Inflammatory macrophage (primary cell): ENCODE results near the gene FRAS1.
"Not testable (repeated sequence)": the region's sequence is repeated elsewhere in the genome, so short reads cannot be mapped to it uniquely, and the experiment has no call there.

Experiments
- DNase-seq, 2 donors: peaks; one replicate each; pipeline ENCODE4 v3.0.0-alpha.2; 2020 to 2022

The FRAS1 gene

DNA sequence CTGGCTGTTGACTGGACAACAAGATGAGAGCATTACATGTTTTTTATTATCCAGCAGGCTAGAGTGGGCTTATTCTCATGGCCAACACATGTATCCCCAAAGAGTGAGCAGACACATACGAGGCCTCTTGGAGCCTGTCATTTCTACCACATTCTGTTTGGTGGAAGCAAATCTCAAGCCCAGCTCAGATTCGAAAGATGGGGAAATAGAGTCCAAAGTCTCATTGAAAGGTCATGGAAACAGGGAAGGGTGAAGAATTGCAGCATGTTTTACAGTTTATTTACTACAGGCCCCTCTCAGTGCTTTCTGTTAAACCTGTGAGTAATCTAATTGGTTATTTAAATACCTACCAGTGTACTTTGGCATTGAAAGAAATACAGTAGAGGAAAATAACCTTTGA lies 108.6 kb downstream of the FRAS1 start:
- DNase-seq, result no peak

DNA sequence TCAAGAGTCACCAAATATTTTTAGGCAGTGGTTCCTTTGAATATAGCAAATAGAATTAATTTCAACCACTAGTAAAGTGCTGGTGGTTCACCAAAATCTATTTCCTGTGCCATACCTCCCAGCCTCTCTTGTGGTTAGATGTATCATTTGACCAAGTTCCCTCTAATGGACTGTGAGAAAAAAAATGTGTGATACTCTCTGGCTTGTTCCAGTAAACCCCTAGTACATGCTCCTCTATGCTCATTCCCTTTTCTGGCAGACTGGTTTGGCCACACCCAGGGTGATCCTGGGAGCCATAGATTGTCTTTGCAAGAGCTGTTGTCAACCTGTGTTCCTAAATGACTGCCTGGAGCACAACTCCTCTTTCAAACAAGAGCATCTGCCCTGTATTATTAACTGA lies 109.5 kb downstream of the FRAS1 start:
- DNase-seq, result no peak

DNA sequence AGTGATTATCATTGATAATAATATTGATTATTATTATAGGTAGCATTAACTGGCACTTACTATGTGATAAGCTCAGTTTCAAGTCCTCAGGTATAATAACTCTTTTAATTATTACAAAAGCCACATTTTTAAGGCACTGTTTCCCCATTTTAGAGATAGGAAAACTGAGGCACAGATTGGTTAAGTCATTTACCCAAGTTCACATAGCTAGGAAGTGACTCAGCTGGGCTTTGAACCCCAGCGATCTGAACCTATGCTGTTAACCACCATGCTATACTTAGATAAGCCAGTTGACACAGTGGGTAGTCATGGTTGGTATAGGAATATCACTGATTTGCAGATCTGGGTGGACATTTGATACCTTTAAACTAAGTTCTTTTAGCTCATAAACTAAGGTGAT lies 110.4 kb downstream of the FRAS1 start:
- no peak for DNase-seq

DNA sequence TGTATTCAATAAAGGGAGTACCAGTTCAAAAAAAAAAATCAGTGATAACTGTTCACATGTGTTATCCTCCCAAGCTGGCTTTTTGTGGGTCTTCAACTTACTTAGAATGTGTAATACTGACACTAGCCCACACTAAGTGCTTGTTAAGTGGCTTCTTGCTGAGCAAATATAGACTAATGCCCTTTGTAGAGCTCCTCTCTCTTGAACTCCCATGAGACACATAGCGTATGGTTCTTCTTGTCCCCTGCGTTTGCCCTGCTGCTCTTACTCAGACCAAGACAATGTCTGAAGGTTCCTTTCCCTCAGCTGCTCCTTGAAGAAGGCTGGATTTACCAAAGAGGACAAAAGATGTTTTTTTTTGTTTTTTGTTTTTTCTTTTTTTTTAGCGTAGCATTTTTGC lies 110.9 kb downstream of the FRAS1 start:
- DNase-seq, result no peak

DNA sequence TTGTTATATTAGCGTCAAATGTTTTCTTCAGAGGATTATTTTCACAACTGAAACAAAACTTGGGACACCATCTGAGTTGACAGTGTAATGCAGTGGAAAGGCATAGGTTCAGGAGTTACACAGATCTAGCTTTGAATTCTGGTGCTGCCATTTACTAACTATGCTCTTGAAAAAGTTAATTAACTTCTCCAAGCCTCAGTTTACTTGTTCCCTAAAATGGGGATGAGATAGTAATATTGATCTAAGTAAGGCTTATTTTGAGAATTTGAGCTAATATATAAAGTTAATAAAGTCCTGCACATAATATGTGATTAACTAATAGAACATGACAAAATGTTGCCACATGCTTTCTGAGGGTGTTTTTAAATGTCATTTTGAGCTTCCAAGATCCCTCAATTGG lies 112.6 kb downstream of the FRAS1 start:
- no peak for DNase-seq

DNA sequence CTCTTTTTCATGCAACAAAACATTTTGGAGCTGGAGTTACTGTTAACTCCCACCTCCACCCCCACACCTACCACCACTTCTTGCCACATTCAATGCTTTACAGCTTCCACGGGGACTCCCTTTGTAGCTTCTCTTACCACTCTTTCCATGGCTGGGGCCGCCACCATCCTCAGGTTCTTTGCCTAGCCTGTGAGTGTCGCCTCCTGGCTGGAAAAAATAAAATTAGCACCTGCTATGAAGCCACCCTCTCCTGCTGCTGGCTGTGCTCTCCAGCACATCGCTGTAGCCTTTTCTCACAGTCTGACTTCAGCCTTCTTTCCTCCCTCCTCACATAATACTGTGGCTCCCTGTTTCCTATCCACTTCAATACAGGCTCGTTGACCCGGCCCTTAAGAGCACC lies 114.4 kb downstream of the FRAS1 start:
- no peak for DNase-seq

DNA sequence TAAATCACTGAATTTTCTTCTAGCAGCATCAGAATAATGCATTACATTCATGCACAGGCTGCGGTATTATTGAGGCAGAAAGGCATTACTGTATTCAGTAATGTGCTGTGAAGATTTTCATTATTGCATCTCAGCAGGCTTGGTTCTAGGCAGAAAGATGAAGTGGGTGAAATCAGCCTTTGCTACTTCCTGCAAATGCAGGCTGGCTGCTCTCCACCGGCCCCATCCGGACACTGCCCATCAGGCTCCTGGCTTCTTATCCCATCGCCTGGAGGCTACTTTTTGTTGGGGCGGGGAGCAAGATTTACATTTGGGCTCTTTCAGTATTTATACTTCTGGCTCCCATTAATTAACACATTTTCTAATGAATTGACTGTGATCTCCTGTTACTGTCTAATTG lies 117.8 kb downstream of the FRAS1 start:
- DNase-seq, result no peak

DNA sequence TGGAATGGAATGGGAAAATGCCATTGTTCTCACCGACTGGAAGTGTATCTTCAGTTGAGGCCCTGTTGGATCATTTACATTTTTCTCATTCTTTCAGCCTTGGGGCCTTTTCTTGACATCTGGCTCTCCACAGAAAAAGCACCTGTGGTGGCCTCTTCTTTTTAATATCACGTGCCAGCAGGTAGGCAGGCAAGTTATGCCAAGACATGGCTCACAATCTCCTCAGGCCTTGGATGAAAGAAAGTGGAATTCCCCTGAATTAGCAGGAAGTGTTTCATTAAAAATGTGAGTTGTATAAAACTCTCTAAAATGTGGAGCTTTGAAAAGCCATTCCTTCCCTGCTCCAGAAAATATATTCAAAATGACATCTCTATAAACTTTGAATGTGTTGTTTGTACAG lies 122.1 kb downstream of the FRAS1 start:
- DNase-seq, result no peak

DNA sequence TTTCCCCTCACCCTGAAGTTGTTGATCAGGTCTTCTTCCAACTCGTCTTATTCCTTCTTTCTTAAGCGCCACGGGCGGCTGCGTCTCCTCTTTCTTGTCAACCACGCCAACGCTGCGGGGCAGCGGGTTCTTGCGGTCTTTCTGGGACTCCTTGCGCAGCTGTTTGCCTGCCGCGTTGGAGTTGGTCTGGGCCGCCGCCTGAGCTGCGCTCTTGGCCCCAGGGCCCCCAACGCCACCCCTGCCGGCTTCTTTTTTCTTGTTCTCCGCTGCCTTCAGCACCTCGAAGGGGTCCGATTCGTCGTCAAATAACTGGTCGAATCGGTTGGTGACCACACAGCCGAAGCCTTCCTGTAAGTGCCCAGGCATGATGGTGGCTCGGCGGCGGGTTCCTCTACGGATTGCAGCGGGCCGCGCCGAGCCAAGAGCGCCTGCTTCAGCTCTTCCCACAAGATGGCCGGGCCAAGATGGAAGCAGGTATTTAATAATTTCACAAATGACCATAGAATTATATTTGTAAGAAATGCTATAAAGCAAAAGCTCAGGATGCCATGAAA lies 124.6 kb downstream of the FRAS1 start:
- not testable (repeated sequence) for DNase-seq

DNA sequence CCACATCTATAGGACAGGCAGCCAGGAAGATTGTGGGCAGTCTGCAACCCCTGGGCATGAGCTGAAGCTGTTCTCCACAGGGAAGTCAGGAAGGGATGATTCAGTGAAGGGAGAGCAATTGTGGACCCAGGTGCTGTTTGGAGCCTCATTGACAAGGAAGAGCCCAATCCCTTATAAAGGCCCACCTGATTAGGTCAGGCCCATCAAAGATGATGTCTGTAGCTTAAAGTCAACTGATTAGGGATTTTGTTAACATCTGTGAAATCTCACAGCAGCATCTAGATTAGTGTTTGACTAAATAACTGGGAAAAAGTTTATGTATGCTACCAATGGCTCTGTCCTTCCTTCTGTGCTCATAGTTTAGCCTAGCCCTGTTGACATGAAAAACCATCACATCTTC lies 127.5 kb downstream of the FRAS1 start:
- no peak for DNase-seq

DNA sequence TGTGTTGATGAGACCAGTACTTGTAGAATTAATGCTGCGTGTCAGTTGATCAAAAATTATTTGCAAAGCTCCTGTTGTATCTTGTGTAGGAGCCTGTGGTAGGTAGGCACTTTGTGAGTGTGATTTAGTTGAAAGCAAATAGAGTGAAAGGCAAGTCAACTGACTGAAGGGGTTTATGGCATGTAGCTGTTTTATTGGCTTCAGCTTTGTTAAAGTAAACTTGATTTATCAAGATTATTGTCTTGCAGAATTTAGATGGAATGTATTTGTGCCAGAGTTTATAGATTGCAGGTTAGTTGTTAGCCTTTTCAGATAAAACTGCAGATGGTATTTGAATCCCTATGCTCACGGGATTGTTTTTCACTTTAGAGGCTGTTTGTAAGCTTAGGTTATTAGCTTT lies 128.0 kb downstream of the FRAS1 start:
- DNase-seq, result no peak

DNA sequence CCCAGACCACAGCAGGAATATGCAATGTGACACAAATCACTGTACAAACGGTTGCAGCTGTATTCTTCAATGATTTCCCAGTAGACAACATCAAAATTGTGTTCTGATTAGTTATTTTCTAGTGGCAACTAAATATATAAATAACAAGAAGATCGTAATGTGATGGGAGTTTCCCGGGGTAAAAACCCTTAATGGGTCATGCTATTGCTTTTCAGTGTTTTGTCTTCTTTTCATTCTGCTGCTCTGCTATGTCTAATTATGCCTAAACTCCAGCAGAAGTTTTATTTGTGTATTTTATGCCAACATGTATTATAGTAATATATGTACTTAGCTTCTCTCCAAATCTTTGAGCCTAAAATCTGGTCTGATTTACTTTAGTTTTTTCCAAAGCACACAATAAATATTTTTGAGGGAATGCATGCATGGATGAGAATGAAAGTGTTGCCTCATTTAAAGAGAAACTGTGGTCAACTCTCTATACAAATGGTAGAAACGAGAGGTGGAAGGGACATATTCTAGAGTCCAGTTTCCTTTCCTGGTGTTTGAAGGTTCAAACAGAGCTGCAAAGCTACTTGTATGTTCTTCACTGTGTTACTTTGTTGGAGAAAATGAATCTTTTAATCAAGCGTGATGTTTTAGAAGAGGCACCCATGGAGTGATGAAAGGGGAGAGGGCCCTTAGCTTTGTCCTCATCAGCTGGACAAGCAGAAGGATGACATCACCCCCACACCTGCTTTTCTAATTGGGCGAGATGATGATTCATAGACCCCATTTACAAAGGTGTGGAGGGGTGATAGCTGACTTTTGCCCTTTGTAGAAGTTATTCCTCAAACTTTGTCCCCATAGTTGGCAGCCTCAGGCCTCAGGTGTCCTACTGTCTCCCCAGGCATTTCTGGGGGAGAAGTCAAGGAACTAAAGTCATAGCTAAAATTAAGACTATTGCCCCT lies 129.7 kb downstream of the FRAS1 start:
- no peak for DNase-seq

DNA sequence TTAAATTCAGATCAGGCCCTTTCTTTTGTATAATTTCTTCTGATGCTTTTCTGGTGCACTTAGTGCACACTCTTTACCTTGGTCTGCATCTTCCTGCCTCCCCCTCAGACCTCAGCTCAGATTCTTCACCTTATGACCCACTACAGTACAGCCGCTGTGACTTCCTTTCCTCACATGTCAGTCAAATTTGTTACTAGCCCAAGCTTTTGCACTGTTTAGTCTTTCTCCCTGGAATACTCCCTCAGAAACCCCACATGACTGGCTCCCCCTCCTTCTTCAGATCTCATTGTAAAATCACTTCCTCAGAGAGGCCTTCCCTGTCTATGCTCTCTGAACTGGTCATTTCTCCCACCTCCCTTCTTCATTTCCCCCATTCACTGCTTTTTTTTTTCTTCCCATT lies 132.9 kb downstream of the FRAS1 start:
- DNase-seq, result no peak

DNA sequence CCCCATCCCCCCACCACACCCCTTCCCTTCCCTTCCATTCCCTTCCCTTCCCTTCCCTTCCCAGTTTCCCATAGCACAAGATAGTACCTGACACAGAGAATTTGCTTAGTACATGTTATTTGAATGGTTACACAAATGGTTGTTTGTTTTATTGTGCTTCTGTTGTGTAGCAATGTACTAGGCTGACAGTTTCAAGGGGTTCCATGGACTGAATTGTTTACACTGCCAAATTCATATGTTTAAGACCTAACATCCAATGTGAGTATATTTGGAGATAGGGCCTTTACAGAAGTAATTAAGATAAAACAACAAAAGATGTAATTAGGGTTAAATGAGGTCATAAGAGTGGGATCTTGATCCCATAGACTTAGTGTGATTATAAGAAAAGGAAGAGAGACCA lies 133.5 kb downstream of the FRAS1 start:
- DNase-seq, result no peak

DNA sequence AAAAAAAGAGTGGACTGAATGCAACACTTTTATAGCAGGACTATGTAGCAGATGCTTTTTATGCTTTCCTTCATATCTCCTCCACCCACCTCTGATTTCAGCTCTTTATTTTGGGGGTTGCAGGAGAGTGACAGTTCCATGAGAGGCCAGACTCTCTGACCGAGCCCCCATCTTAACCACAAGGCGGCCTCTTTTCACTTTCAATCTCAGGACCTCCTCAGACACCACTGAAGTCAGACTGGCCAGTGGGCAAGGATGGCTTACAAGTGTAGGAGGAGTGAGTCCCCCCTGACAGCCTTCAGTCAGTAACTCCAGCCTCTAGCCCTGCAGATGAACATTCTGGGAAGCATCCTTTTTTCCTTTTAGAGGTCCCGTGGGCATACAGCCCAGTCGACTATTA lies 140.8 kb downstream of the FRAS1 start:
- DNase-seq, result no peak

DNA sequence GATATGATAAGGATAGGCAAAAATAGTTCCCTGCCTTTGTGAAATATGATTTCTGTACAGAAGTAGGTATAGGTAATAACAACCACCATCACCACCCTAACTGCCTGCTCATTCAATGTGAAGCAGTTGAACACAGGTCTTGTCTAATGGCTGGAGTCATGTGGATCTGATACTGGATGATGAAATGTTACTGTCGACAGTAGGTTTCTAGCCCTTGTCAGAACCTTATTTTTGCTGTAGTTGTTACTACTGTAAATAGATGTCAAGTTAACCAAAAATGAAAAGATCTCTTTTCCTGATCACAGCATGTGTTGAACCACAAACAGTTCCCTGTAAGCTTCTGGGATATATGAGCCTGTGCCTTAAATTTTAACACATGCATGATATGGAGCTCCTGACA lies 142.9 kb downstream of the FRAS1 start:
- DNase-seq, result no peak

DNA sequence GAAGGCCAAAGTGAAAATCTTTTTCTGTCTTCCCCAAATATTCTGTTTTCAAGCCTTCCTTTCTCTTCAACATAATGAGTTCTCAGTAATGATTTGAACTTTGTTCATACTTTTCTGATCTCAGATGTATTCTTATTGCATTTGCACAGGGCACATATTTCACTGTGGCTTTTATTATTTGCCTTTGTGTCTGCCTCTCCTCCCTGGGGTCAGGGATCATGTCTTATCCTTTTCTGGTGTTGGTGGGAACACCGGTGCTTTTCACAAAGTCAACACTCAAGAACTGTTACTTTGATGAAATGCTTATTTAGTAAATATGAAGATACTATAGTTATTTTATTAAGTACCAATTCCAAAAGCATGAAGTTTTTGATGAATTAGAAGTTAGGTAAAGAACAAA lies 143.8 kb downstream of the FRAS1 start:
- DNase-seq, result no peak

DNA sequence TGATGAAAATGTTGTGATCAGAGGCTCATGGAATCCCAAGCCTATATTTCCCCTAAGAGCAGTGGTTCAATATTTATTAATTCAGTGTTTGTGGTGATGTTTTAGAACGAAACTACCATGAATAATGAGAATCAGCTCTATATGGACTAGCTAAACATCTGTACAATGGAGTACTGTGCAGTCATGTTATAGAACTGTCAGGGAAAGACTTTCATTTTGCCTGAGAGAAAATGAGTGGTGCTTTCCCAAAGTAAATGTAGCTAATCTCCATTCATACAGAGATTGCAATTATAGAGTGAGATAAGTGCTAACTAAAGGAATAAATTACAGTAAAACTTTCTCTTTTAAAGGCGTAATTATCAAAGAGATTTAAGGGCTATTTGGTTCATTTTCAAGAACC lies 147.1 kb downstream of the FRAS1 start:
- DNase-seq, result no peak

DNA sequence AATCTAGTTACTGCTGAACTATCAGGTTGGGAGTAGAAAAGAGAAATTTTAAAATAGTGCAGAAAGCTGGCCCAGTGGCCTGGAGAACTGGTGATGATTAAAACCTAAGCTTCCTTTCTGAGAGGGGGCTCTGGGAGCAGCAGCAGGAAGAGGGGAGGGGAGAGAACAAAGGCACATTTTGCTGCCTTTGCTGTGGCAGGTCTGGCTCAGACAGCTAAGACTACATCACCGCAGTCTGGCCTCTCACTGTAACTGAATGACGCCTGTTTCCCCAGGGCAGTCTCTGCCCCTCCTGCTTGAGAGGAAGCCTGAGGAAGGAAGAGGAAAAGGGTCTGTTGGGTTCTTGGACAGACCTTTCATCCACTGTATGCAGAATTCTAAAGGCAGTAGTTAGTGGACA lies 148.5 kb downstream of the FRAS1 start:
- no peak for DNase-seq

DNA sequence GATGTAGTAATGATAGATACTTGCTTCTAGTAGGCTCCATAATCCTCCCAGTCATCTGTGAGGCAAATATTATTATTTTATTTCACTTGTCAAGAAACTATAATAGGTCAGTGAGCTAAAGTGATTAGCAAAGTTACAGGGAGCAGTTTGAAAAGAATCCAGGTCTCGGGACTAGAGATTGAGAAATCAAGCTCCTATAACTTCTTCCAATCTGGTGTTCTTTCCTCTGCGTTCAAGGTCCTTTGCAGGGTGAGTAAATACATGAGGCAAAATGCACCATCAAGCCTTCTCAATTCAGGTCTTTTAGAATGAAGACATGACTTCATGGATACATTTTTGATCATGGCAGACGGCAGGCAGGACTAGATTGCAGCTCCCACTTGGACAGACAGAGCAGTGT lies 150.4 kb downstream of the FRAS1 start:
- DNase-seq, result no peak

DNA sequence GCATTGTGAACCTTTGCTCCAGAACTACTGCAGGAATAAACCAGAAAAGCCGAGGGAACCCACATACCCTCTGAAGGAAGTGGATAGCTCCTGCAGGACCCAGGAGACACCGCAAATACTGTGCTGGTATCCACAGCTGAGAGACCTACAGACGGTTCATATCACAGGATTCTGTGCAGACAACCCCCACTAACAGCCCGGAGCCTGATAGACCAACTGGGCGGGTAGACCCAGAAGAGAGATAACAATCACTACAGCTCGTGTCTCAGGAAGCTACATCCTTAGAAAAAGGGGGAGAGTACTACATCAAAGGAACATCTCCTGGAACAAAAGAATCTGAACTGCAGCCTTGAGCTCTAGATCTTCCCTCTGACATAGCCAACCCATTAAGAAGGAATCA lies 150.8 kb downstream of the FRAS1 start:
- no peak for DNase-seq

DNA sequence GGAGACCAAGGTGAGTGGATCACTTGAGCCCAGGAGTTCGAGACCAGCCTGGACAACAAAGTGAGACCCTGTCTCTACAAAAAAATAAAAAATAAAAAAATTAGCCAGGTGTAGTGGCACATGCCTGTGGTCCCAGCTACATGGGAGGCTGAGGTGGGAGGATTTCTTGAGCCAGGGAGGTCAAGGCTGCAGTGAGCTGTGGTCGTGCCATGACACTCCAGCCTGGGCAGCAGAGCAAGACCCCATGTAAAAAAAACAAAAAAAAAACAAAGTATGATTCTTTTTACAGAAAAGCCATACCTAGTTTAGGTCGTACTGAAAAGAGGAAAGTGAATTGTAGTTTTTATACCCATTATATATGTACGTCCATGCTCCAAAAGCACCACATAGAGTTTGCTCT lies 151.8 kb downstream of the FRAS1 start:
- not testable (repeated sequence) for DNase-seq

DNA sequence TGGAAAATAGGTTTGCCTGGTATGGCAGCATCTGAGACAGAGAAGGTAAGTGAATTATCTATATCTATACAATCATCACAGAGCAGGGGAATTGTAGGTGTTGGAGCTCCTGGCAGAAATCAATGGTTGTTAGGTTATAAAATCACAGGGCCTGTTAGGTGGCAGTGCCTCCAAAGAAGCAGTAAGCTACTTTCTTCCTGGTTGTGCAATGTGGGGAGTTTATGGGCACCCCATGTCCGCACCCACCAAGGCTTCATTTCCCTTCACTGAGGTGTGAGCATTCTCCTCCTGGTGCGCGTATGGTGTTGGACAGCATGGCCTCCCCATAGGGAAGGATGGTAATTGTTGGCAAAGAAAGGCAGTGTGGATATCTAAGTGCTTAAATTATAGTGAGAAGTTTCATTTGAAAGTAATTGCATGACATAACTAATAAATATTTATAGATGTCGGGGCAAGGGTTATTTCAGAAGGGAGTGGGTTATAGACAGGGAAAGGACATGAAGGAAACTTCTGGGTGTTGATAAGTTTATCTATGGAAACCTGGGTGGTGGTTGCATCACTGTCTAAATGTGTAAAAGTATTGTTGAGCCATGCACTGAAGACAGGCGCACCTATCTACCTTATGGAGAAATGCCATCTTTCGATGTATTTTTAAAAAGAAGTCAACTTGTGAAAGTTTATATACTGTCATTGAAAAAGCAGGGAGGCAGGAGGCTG lies 153.7 kb downstream of the FRAS1 start:
- no peak for DNase-seq

DNA sequence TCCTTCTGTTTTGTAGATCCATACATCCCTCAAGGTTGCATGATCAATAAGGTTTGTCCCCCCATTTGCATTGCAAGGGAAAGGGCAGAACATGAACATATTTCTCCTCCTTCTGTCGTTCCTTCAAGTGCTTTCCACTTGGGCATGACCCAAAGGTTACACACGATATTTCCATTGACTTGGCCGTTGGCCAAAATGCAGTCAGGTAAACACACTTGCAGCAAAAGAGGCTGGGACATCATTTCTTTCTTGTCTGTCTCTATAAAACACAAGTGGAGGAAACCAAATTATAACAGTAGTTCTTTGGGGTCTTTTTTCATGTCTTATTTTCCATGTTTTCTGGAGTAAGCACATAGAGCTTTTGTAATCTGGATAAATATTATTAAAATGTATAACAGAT lies 156.1 kb downstream of the FRAS1 start:
- no peak for DNase-seq
